ENCODE measurements around the gene STEEP1. TPM values are rescaled to one million over a fixed set of nuclear protein-coding genes. Genes with fewer than 3 reads are reported as not detected.

STEEP1 gene
- total RNA-seq, 1 experiment from 2014 or later: 104 TPM

- no peak for TF ChIP-seq CTCF (conservative IDR thresholded peaks at IDR 0.05; ENCODE audit: low read depth, low read length)
- no peak for TF ChIP-seq EZH2 (IDR thresholded peaks at IDR 0.05; ENCODE audit: low read length, unreplicated experiment)
- TF ChIP-seq EZH2phosphoT487 (IDR thresholded peaks at IDR 0.05; ENCODE audit: borderline replicate concordance, low read length): no peak
- H4K20me1 ChIP-seq (ENCODE audit: low read length): no peaks in the 10 kb centered on the region
- no peak overlapping the region for H3K4me3 ChIP-seq (ENCODE audit: low read length)
- H3K9ac ChIP-seq (ENCODE audit: low read length): no peak overlapping the region
- no peak overlapping the region for H3K4me2 ChIP-seq (ENCODE audit: low read length)
- H2AFZ ChIP-seq (ENCODE audit: low read length): no peak overlapping the region
- no peaks in the 10 kb centered on the region for H3K79me2 ChIP-seq (ENCODE audit: low read length)
- no peak overlapping the region for H3K27ac ChIP-seq (ENCODE audit: low read length)
- no peaks in the 10 kb centered on the region for H3F3A ChIP-seq (ENCODE audit: low read length, unreplicated experiment)
- H3K9me3 ChIP-seq (ENCODE audit: low read length): no peaks in the 10 kb centered on the region
- H3K4me1 ChIP-seq (ENCODE audit: insufficient read depth, low read length): no peaks in the 10 kb centered on the region
- no TSS peak for BruUV-seq (replicated peaks)
- CTCF ChIA-PET: no interaction called here
- no peak for ATAC-seq
- POLR2A ChIA-PET (ENCODE audit: unreplicated experiment): no interaction called here
- intact Hi-C loops (cut with micrococcal nuclease): no loop called here
- no peaks in the 10 kb centered on the region for H3K27me3 ChIP-seq (ENCODE audit: low read length)
- no peaks in the 10 kb centered on the region for H3K9me2 ChIP-seq (replicated peaks; ENCODE audit: low read length)
- DNase-seq: no peak
- H3K36me3 ChIP-seq (ENCODE audit: low read depth, low read length): peaks cover 4% of the 10 kb centered on the region
Observed at GRCh38 chrX:119537487-119537886, 27.7 kb downstream of the STEEP1 start.

- no TSS peak for BruUV-seq (replicated peaks)
- Histone ChIP-seq H3K27me3 (ENCODE audit: low read length) (no peaks in the 10 kb centered on the region), H4K20me1 (ENCODE audit: low read length) (no peaks in the 10 kb centered on the region), H3K4me2 (ENCODE audit: low read length) (no peak overlapping the region), H3K9me3 (ENCODE audit: low read length) (no peaks in the 10 kb centered on the region), H3F3A (ENCODE audit: low read length, unreplicated experiment) (no peaks in the 10 kb centered on the region), H3K36me3 (ENCODE audit: low read depth, low read length) (no peaks in the 10 kb centered on the region), H2AFZ (ENCODE audit: low read length) (no peak overlapping the region), H3K9me2 (replicated peaks; ENCODE audit: low read length) (no peaks in the 10 kb centered on the region), H3K4me3 (ENCODE audit: low read length) (no peak overlapping the region), H3K9ac (ENCODE audit: low read length) (no peak overlapping the region), H3K27ac (ENCODE audit: low read length) (no peak overlapping the region), H3K79me2 (ENCODE audit: low read length) (no peaks in the 10 kb centered on the region), H3K4me1 (ENCODE audit: insufficient read depth, low read length) (no peaks in the 10 kb centered on the region)
- ChIA-PET CTCF (no interaction called here), POLR2A (ENCODE audit: unreplicated experiment) (no interaction called here)
- TF ChIP-seq EZH2 (IDR thresholded peaks at IDR 0.05; ENCODE audit: low read length, unreplicated experiment) (no peak), EZH2phosphoT487 (IDR thresholded peaks at IDR 0.05; ENCODE audit: borderline replicate concordance, low read length) (no peak), CTCF (conservative IDR thresholded peaks at IDR 0.05; ENCODE audit: low read depth, low read length) (no peak)
- DNase-seq: no peak
- ATAC-seq: no peak
- intact Hi-C loops (cut with micrococcal nuclease): no loop called here
Observed at GRCh38 chrX:119529345-119530276, 35.6 kb downstream of the STEEP1 start.

GRCh38 chrX:119523664-119524184 is 41.5 kb downstream of the STEEP1 start:
- Histone ChIP-seq H3K79me2 (ENCODE audit: low read length) (no peaks in the 10 kb centered on the region), H3K27ac (ENCODE audit: low read length) (no peak overlapping the region), H3K9ac (ENCODE audit: low read length) (no peak overlapping the region), H3K4me3 (ENCODE audit: low read length) (no peak overlapping the region), H3K36me3 (ENCODE audit: low read depth, low read length) (no peaks in the 10 kb centered on the region), H2AFZ (ENCODE audit: low read length) (no peak overlapping the region), H3K9me2 (replicated peaks; ENCODE audit: low read length) (no peaks in the 10 kb centered on the region), H3K4me1 (ENCODE audit: insufficient read depth, low read length) (no peaks in the 10 kb centered on the region), H3K27me3 (ENCODE audit: low read length) (no peaks in the 10 kb centered on the region), H3K4me2 (ENCODE audit: low read length) (no peak overlapping the region), H3K9me3 (ENCODE audit: low read length) (no peaks in the 10 kb centered on the region), H3F3A (ENCODE audit: low read length, unreplicated experiment) (no peaks in the 10 kb centered on the region), H4K20me1 (ENCODE audit: low read length) (no peaks in the 10 kb centered on the region)
- CTCF ChIA-PET: no interaction called here
- ATAC-seq: no peak
- POLR2A ChIA-PET (ENCODE audit: unreplicated experiment): no interaction called here
- intact Hi-C loops (cut with micrococcal nuclease): no loop called here
- BruUV-seq (replicated peaks): no TSS peak
- DNase-seq: no peak
- TF ChIP-seq CTCF (conservative IDR thresholded peaks at IDR 0.05; ENCODE audit: low read depth, low read length) (no peak), EZH2 (IDR thresholded peaks at IDR 0.05; ENCODE audit: low read length, unreplicated experiment) (no peak), EZH2phosphoT487 (IDR thresholded peaks at IDR 0.05; ENCODE audit: borderline replicate concordance, low read length) (no peak)

Data from PC-3 (cell line).